SH-SY5Y (cell line): ENCODE measurements around the gene CDC42SE1.

Experiments used
- GATA2 ChIP-seq: IDR thresholded peaks from 2 replicates; pipeline ENCODE4 v1.6.1; 2011; ENCODE audit warnings: mild to moderate bottlenecking, low read depth, low read length
- GATA3 ChIP-seq: IDR thresholded peaks from 2 replicates; pipeline ENCODE4 v1.6.1; 2011; ENCODE audit warnings: low read depth, mild to moderate bottlenecking, low read length, moderate library complexity

DNA sequence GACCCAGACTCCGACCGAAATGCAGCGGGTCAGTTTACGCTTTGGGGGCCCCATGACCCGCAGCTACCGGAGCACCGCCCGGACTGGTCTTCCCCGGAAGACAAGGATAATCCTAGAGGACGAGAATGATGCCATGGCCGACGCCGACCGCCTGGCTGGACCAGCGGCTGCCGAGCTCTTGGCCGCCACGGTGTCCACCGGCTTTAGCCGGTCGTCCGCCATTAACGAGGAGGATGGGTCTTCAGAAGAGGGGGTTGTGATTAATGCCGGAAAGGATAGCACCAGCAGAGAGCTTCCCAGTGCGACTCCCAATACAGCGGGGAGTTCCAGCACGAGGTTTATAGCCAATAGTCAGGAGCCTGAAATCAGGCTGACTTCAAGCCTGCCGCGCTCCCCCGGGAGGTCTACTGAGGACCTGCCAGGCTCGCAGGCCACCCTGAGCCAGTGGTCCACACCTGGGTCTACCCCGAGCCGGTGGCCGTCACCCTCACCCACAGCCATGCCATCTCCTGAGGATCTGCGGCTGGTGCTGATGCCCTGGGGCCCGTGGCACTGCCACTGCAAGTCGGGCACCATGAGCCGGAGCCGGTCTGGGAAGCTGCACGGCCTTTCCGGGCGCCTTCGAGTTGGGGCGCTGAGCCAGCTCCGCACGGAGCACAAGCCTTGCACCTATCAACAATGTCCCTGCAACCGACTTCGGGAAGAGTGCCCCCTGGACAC is 11.3 kb downstream of the CDC42SE1 start:
- TF ChIP-seq GATA2 (no peak), GATA3 (no peak)
